GM11168 (cell line): ENCODE measurements around the gene CCR3.

ENCODE experiments used
- in situ Hi-C: fragments of 300-500 bp; cut with MboI; formaldehyde crosslinking; loops from one replicate; pipeline ENCODE4 v1.12.0; 2022; ENCODE audit warnings: low sequenced_read_pairs; ENCODE audit not compliant: unreplicated experiment

The CCR3 gene

DNA sequence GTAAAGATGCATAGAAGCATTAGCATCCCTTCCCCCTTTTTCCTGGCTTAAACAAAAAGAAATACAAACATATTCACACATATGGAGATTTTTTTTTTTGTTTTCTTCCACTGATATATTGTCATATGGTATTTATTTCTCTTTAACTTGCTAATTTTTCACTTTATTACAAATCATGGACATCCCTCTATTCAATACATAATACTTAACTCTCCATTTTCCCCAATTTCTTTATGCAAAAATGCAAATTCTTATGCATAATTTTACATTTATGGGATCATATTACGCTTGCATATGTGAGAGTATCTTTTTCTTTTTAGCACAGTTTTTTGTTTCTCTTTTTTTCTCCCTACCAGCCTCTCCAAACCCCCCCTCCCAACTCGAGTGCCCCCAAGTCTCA is 48.8 kb downstream of the CCR3 start:
- in situ Hi-C loops = no loop called here

- in situ Hi-C loops = no loop called here
These were observed 50.9 kb downstream of the CCR3 start for GRCh38 chr3:46293035-46293724.

GRCh38 chr3:46293991-46294833 is 52.0 kb downstream of the CCR3 start:
- in situ Hi-C loops = no loop called here

- in situ Hi-C loops = loop anchor here (5.0 kb wide), 1 partner anchor 65 kb away; no protein-coding TSS in a partner anchor
These were observed 54.6 kb downstream of the CCR3 start for GRCh38 chr3:46296826-46297225.

DNA sequence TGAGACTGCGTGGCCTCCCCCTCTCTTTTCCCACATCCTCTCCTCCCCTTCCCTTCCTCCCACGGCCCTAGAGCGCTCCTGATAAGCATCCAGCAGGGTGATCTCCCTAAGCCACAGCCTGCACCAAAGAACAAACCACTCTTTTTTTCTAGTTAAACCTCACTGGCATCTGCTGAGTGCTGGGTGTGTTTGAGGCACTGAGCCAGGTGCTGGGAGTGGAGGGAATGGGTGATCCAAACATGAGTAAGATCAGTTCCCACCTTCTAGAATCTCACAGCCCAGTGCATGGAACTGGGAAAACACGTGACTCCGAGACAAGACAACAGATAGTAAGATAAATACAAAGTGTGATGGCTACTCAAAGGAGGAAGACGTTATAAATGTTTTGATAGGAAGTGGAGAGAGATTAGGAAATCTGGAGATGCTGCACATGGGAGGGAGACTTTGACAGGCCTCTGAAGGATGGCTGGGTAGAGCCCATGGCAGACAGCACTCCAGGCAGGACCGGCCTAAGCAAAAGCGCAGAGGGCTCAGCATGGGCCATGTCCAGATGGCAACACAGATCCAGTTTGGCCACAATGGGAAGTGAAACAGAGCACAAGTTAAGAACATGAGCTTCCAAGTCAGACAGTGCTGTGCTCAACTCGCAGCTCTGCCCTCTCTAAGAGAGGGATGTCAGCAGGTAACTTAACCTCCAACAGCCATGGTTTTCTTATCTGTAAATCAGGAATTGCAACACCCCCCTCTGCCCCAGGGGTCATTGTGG is 55.6 kb downstream of the CCR3 start:
- in situ Hi-C loops = loop anchor here (5.0 kb wide), 1 partner anchor 64 kb away; no protein-coding TSS in a partner anchor

GRCh38 chr3:46298871-46299607 is 56.8 kb downstream of the CCR3 start:
- in situ Hi-C loops = loop anchor here (5.0 kb wide), 1 partner anchor 63 kb away; no protein-coding TSS in a partner anchor

- in situ Hi-C loops = loop anchor here (5.0 kb wide), 1 partner anchor 62 kb away; no protein-coding TSS in a partner anchor
These were observed 57.6 kb downstream of the CCR3 start for GRCh38 chr3:46299608-46300460.

DNA sequence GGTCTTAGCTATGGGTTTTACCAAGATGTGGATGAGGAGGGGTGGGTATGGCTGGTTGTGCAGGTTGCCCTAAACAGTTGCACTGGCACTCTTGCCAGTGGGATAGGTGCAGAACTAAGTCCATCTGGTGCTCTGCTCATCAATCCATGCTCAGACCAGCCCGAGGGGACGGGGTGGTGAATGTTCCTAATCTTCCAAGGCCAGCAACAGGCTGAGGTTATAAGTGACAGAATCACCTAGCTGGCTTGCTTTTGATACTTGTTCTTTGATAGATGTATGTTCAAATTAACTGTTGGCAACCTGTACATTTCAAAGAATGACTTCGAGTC is 58.2 kb downstream of the CCR3 start:
- in situ Hi-C loops = no loop called here

DNA sequence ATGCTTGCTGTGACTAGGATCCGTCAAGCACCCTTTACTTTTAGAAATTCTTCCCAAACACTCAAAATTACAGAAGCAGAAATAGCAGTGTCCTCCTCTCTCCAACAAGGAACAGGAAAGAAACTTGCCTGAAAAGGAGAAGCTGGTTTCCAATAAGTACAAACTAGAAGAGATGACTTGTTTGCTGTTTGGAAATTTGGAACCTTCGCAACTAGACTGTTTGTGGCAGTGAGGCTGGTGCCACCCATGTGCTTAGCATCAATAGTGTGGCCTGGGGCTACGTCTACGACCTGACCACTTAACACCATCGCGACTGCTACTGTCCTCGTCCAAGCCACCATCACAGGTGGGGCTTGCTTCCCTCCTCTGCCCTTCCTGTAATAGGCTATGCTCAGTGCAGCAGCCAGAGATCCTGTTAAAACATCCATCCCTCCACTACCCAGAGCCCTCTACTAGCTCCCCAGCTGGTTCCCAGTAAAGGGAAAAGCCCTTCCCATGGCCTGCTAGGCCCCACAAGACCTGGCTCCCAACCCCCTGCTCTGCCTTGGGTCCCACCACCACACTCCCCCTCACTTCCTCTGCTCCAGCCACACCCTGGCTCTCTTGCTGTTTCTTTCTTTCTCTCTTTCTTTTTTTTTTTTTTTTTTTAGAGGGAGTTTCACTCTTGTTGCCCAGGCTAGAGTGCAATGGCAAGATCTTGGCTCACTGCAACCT is 59.0 kb downstream of the CCR3 start:
- in situ Hi-C loops = no loop called here

- in situ Hi-C loops = no loop called here
These were observed 61.0 kb downstream of the CCR3 start for GRCh38 chr3:46303240-46303639.

- in situ Hi-C loops = no loop called here
These were observed 62.5 kb downstream of the CCR3 start for GRCh38 chr3:46304739-46305138.

- in situ Hi-C loops = no loop called here
These were observed 70.7 kb downstream of the CCR3 start for GRCh38 chr3:46312991-46313390.

- in situ Hi-C loops = no loop called here
These were observed 72.3 kb downstream of the CCR3 start for GRCh38 chr3:46314517-46314916.

DNA sequence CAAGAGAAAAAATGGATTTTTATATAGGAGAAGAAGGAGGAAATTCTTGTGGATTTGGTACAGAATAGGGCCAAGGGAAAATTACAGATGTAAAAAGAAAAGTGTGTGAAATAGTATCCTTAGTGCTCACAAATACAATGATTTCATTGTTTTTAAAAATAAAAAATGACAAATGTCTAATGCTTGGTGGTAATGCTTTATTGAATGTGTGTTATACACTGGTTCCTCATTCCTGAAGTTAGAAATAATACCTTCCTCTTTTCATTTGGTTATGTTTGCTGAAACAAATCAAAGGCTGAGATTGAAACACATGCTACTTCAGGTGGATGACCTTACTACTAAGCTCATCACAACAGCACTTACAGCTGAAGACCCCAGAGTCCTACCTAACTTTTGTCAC is 73.9 kb downstream of the CCR3 start:
- in situ Hi-C loops = no loop called here
